GM18909 (cell line): ENCODE data around the gene GFRA4.
"Not testable (repeated sequence)": the region's sequence is repeated elsewhere in the genome, so short reads cannot be mapped to it uniquely, and the experiment has no call there.

Experiments used
- ATAC-seq: cut with Tn5 transposase; IDR thresholded peaks from one replicate; pipeline ENCODE4 v1.9.1; 2021; ENCODE audit warnings: mild to moderate bottlenecking; ENCODE audit not compliant: unreplicated experiment, poor library complexity

GFRA4 gene

DNA sequence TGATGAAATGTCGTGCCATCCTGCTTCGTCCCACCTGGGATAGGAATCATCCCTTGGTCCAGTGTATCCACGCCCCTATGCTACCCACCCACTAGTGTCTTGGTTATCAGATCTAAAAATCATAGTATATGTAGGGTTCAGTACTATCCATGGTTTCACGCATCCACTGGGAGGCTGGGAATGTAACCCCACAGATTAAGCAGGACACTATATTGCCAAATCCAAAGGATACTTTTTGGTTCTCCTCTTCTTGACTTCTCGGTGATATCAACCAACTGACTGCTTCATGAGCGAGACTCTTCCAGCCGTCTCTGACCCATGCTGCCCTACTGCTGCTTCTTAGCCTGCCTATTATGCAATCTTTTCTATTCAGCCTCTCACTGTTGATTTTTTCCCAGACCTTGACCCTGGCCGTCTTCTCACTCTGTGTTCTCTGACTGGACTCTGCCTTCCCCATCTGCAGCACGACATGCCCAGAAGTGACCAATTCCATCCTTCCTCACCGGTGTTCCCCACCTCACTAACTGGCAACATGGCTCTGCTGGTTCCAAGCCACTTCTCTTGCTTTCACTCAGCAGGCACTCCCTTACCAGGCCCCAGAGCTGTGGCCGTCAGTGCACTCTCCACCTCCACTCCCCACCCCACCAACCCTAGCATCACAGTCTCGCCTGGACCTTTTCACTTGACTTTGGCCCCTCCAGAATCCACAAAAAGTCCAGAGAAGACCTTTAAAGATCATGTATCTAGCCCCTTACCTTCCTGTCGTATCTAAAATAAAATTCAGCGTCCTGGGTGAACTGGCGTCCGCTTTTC is 34.5 kb downstream of the GFRA4 start:
- ATAC-seq, result no peak

DNA sequence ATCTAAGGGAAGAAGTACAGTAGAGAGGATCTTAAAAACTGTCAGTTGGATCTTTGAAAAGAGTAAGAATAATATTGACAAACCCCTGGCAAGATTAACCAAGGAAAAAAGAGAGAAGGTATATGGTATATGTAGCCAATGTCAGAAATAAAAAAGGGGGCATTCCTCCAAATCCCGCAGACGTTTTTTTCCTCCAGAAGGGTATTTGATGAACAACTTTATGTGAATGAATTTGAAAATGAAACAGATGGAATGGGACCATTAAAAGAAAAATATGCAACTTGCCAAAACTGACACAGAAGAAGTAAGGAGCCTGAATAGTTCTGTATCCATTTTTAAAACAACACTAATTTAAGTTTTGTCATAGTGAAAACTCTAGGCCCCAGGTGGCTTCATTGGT is 35.7 kb downstream of the GFRA4 start:
- no peak for ATAC-seq

DNA sequence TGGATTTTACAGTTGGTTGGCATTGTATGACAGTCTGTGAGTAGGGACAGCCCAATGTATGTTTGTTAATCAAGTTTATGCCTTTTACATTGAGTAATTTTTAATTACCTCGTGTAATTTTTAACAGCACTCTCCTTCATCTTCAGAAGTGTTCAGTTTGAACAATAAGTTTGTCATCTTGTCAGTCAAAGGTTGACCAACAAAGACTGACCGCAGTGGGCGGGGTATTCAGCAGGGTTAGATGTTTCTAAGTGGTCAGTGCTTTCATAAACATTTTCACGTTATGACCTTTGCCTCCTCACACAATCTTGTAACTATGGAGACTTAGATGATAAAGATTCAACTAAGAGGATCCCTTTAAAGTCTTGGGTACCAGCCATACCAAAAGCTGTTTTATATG is 40.8 kb downstream of the GFRA4 start:
- ATAC-seq, result no peak

GRCh38 chr20:3621111-3621510 is 42.1 kb downstream of the GFRA4 start:
- ATAC-seq, result no peak

DNA sequence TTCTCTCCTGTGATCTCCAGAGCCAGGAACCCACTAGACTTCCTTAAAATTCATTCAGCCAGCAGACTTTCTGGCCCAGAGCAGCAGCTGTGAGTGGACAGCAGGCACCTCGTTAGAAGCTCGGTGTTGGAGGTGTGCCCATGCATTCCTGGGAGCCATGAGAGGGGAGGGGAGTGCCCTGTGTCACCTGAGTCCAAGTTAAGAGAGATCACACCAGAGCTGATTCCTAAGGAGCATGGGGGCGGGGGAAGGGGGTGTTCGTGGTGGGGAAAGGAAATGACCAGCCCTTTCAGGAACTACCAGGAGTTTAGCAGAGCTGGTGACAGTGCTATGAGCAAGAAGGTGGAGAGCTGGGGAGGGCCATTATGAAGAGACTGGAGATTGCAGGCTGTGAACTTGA is 46.9 kb downstream of the GFRA4 start:
- ATAC-seq, result no peak

GRCh38 chr20:3615171-3615840 is 47.9 kb downstream of the GFRA4 start:
- not testable (repeated sequence) for ATAC-seq

DNA sequence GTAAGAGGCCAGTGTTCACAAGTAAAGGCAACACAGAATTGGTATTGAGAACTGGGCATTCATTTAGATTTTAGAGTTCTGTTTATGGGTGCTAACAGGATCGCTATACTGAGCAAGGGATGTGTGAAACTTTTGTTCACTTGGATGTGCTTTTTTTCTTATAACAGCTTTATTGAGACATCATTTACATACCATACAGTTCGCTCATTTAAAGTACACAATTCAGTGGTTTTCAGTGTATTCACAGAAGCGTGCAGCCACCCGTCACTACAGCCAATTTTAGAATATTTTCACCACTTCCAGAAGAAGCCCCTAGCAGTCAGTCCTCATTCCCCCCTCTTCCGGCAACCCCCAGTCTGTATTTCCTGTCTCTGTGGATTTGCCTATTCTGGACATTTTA is 48.7 kb downstream of the GFRA4 start:
- no peak for ATAC-seq

- ATAC-seq, result no peak
Measured at GRCh38 chr20:3613821-3614440, 49.3 kb downstream of the GFRA4 start.

- ATAC-seq, result no peak
Measured at GRCh38 chr20:3612795-3613572, 50.2 kb downstream of the GFRA4 start.

DNA sequence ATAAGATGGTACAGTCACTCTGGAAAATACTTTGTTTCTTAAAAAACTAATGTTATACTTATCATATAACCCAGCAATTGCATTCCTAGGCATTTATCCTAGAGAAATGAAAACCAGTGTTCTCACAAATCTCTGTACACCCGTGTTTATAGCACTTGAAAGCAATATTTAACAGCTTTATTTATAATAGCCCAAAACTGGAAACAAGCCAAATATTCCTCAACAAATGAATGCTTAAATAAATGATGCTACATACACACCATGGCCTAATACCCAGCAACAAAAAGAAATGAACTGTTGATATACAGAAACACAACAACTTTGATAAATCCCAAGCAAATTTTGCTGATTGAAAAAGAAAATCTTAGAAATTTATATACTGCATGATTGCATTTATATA is 51.3 kb downstream of the GFRA4 start:
- ATAC-seq, result no peak
